OCI-LY3 (cell line): ENCODE measurements around the gene ADH1A.

Experiments
- H2AFZ ChIP-seq: fragments of 200-600, 300-600 bp; shearing (Covaris generic); 2 replicates; pipeline ENCODE4 v1.6.0; 2014; ENCODE audit warnings: antibody characterized with exemption, low read depth, low read length
- H3K27ac ChIP-seq: fragments of 200-600, 300-600 bp; sonication (generic); 2 replicates; pipeline ENCODE4 v1.5.1; 2014; ENCODE audit warnings: mild to moderate bottlenecking, low read length, moderate library complexity, mixed read lengths
- H3K27me3 ChIP-seq: fragments of 200-600, 300-600 bp; sonication (generic); 2 replicates; pipeline ENCODE4 v1.6.1; 2014; ENCODE audit warnings: low read depth, low read length, mixed read lengths
- H3K36me3 ChIP-seq: fragments of 200-600, 300-600 bp; sonication (generic); replicated peaks from 2 replicates; pipeline ENCODE3; 2014; ENCODE audit warnings: low read depth, low read length, mixed read lengths
- H3K4me1 ChIP-seq: fragments of 300-600, 200-600 bp; sonication (generic); 2 replicates; pipeline ENCODE4 v1.6.1; 2014; ENCODE audit warnings: low read length, mixed read lengths
- H3K4me2 ChIP-seq: fragments of 200-600, 300-600 bp; sonication (generic); 2 replicates; pipeline ENCODE4 v1.6.1; 2014; ENCODE audit warnings: low read length, mixed read lengths
- H3K4me3 ChIP-seq: fragments of 300-600, 200-600 bp; sonication (generic); 2 replicates; pipeline ENCODE4 v1.5.1; 2014; ENCODE audit warnings: antibody characterized with exemption, mild to moderate bottlenecking, low read length, moderate library complexity
- H3K79me2 ChIP-seq: fragments of 300-600, 200-600 bp; shearing (Covaris generic); 2 replicates; pipeline ENCODE4 v1.6.1; 2014; ENCODE audit warnings: mild to moderate bottlenecking, low read length, mixed read lengths
- H3K9ac ChIP-seq: fragments of 300-600, 200-600 bp; shearing (Covaris generic); 2 replicates; pipeline ENCODE4 v1.6.0; 2014; ENCODE audit warnings: mild to moderate bottlenecking, low read length, moderate library complexity
- H3K9me3 ChIP-seq: fragments of 200-600, 300-600 bp; shearing (Covaris generic); 2 replicates; pipeline ENCODE4 v1.6.1; 2014; ENCODE audit warnings: low read length, mixed read lengths; ENCODE audit not compliant: insufficient read depth
- H4K20me1 ChIP-seq: fragments of 200-600, 300-600 bp; sonication (generic); 2 replicates; pipeline ENCODE4 v1.6.1; 2016; ENCODE audit warnings: low read length, mixed read lengths; ENCODE audit not compliant: insufficient read depth
- CTCF ChIP-seq: fragments of 200-600, 300-600 bp; sonication (generic); IDR thresholded peaks from 2 replicates; pipeline ENCODE4 v1.5.1; 2014; ENCODE audit warnings: antibody characterized with exemption, low read length, low read depth
- EZH2phosphoT487 ChIP-seq: fragments of 200-600 bp; shearing (Covaris generic); IDR thresholded peaks from 2 replicates; pipeline ENCODE4 v1.6.1; 2018; ENCODE audit warnings: antibody characterized with exemption, mixed run types, low read depth

ADH1A gene

GRCh38 chr4:99315839-99316238, 25.1 kb upstream of the ADH1A start:
- Histone ChIP-seq H3K27ac (no peak overlapping the region), H3K4me2 (no peak overlapping the region), H2AFZ (no peak overlapping the region), H3K79me2 (no peaks in the 10 kb centered on the region), H3K9me3 (no peaks in the 10 kb centered on the region), H4K20me1 (no peaks in the 10 kb centered on the region), H3K4me3 (no peak overlapping the region), H3K4me1 (no peaks in the 10 kb centered on the region), H3K9ac (no peak overlapping the region), H3K36me3 (no peaks in the 10 kb centered on the region), H3K27me3 (no peaks in the 10 kb centered on the region)
- TF ChIP-seq EZH2phosphoT487 (no peak), CTCF (no peak)

- no peaks in the 10 kb centered on the region for H3K36me3 ChIP-seq
- no peak overlapping the region for H2AFZ ChIP-seq
- H3K79me2 ChIP-seq: no peaks in the 10 kb centered on the region
- no peak overlapping the region for H3K4me2 ChIP-seq
- H3K4me3 ChIP-seq: no peak overlapping the region
- TF ChIP-seq EZH2phosphoT487 (no peak), CTCF (no peak)
- no peaks in the 10 kb centered on the region for H4K20me1 ChIP-seq
- no peak overlapping the region for H3K27ac ChIP-seq
- no peaks in the 10 kb centered on the region for H3K9me3 ChIP-seq
- H3K27me3 ChIP-seq: no peaks in the 10 kb centered on the region
- no peaks in the 10 kb centered on the region for H3K4me1 ChIP-seq
- no peak overlapping the region for H3K9ac ChIP-seq
Observed at GRCh38 chr4:99314211-99314610, 23.4 kb upstream of the ADH1A start.

- TF ChIP-seq CTCF (no peak), EZH2phosphoT487 (no peak)
- no peaks in the 10 kb centered on the region for H4K20me1 ChIP-seq
- H3K4me2 ChIP-seq: no peak overlapping the region
- no peaks in the 10 kb centered on the region for H3K79me2 ChIP-seq
- no peak overlapping the region for H3K27ac ChIP-seq
- H2AFZ ChIP-seq: no peak overlapping the region
- no peak overlapping the region for H3K9ac ChIP-seq
- no peaks in the 10 kb centered on the region for H3K36me3 ChIP-seq
- H3K4me1 ChIP-seq: no peaks in the 10 kb centered on the region
- H3K4me3 ChIP-seq: no peak overlapping the region
- H3K9me3 ChIP-seq: no peaks in the 10 kb centered on the region
- H3K27me3 ChIP-seq: no peaks in the 10 kb centered on the region
Observed at GRCh38 chr4:99310389-99310788, 19.6 kb upstream of the ADH1A start.

DNA sequence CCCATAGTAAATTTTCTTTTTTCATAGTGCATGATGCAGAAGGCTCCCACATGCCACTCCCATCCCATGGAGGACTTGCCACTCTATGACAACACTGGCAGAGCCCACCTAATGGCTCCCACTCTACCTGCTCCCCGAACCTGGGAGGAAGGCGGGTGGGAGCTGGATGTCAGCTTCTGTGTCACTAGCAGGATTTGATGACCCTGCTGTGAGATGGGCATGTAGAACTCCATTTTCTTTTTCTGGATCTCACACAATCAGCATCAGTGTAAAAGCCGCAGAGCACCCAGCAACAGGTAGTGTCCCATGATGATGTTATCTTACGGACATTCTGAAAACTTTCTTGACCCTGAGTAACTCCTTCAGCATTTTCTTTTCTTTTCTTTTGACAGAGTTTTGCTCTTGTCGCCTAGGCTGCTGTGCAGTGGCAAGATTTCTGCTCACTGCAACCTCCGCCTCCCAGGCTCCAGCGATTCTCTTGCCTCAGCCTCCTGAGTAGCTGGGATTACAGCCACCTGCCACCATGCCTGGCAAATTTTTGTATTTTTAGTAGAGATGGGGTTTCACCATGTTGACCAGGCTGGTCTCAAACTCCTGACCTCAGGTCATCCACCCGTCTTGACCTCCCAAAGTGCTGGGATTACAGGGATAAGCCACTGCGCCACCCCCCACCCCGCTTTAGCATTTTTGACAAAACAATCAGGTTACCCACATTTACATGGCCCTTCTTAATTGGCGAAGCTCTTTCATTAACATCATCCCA, 15.0 kb upstream of the ADH1A start:
- TF ChIP-seq CTCF (no peak), EZH2phosphoT487 (no peak)
- H3K36me3 ChIP-seq: no peaks in the 10 kb centered on the region
- no peak overlapping the region for H3K4me3 ChIP-seq
- no peak overlapping the region for H3K4me2 ChIP-seq
- H4K20me1 ChIP-seq: no peaks in the 10 kb centered on the region
- H3K4me1 ChIP-seq: no peaks in the 10 kb centered on the region
- H3K9ac ChIP-seq: no peak overlapping the region
- no peak overlapping the region for H3K27ac ChIP-seq
- H3K27me3 ChIP-seq: no peaks in the 10 kb centered on the region
- no peaks in the 10 kb centered on the region for H3K79me2 ChIP-seq
- H2AFZ ChIP-seq: no peak overlapping the region
- no peaks in the 10 kb centered on the region for H3K9me3 ChIP-seq
